PFSK-1 (cell line): Measurements from ENCODE around the gene TTLL5.

ENCODE experiments used
- FOXP2 ChIP-seq: optimal IDR thresholded peaks from 2 replicates; pipeline ENCODE3; 2011; ENCODE audit warnings: borderline replicate concordance, control low read depth, inconsistent platforms; ENCODE audit not compliant: insufficient read depth; ENCODE audit errors: extremely low read length, extremely low read depth
- POLR2AphosphoS5 ChIP-seq: IDR thresholded peaks from 2 replicates; pipeline ENCODE4 v1.6.1; 2012; ENCODE audit warnings: low read depth, mild to moderate bottlenecking, control low read depth, low read length, moderate library complexity
- SIN3A ChIP-seq: IDR thresholded peaks from 2 replicates; pipeline ENCODE4 v1.6.1; 2012; ENCODE audit warnings: mild to moderate bottlenecking, low read length, moderate library complexity, borderline replicate concordance; ENCODE audit not compliant: insufficient read depth
- TF ChIP-seq, protein P1 (sequence below), 2 experiments: IDR thresholded peaks; 2 replicates each; pipeline versions ENCODE4 v1.6.1 to v1.8.0; 2011 to 2012; ENCODE audit warnings: low read depth in 2 of 2, low read length in 2 of 2, control low read depth in 1 of 2, inconsistent platforms in 1 of 2, mild to moderate bottlenecking in 1 of 2, moderate library complexity in 1 of 2; ENCODE audit not compliant: insufficient read depth in 1 of 2

DNA sequence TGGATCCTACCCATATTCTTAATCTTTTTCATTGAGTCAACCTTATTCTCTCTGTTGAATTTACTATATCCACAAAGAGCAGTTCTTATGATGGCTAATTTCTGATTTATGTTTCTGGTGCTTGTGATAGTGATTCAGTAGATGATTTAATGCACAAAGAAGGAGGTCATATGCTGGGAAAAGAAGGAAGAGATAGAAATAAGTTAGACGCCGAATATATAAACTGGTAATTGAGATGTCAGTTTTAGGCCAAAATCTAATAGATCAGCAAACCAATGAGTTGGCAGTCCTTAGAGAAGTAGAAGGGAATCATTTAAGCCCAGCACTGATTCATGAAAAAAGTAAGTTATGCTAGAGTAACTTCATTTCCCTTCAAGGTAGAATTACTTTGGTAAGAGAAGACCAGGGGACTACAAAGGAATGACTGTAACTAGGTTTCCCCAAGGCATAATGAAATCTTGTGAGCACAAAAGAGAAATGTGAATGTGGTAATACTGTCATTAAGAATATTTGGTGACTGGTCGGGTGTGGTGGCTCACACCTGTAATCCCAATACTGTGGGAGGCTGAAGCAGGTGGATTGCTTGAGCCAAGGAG, 188.4 kb downstream of the TTLL5 start:
- TF ChIP-seq FOXP2 (no peak), POLR2AphosphoS5 (no peak), SIN3A (no peak)
- TF ChIP-seq, protein P1, sequence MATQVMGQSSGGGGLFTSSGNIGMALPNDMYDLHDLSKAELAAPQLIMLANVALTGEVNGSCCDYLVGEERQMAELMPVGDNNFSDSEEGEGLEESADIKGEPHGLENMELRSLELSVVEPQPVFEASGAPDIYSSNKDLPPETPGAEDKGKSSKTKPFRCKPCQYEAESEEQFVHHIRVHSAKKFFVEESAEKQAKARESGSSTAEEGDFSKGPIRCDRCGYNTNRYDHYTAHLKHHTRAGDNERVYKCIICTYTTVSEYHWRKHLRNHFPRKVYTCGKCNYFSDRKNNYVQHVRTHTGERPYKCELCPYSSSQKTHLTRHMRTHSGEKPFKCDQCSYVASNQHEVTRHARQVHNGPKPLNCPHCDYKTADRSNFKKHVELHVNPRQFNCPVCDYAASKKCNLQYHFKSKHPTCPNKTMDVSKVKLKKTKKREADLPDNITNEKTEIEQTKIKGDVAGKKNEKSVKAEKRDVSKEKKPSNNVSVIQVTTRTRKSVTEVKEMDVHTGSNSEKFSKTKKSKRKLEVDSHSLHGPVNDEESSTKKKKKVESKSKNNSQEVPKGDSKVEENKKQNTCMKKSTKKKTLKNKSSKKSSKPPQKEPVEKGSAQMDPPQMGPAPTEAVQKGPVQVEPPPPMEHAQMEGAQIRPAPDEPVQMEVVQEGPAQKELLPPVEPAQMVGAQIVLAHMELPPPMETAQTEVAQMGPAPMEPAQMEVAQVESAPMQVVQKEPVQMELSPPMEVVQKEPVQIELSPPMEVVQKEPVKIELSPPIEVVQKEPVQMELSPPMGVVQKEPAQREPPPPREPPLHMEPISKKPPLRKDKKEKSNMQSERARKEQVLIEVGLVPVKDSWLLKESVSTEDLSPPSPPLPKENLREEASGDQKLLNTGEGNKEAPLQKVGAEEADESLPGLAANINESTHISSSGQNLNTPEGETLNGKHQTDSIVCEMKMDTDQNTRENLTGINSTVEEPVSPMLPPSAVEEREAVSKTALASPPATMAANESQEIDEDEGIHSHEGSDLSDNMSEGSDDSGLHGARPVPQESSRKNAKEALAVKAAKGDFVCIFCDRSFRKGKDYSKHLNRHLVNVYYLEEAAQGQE (IDR thresholded peaks at IDR 0.05; ENCODE audit: insufficient read depth in 1 of 2, low read depth in 2 of 2, low read length in 2 of 2): no peak
